ENCODE data around the gene MS4A2.
"Not testable (repeated sequence)": the region's sequence is repeated elsewhere in the genome, so short reads cannot be mapped to it uniquely, and the experiment has no call there.

The MS4A2 gene

GRCh38 chr11:60104471-60105115 is 16.1 kb downstream of the MS4A2 start:
- not testable (repeated sequence) for DNase-seq

- not testable (repeated sequence) for DNase-seq
These were observed 20.2 kb downstream of the MS4A2 start for GRCh38 chr11:60108631-60109030.

GRCh38 chr11:60111793-60112192 is 23.3 kb downstream of the MS4A2 start:
- DNase-seq, result no peak

- DNase-seq, result no peak
These were observed 28.7 kb downstream of the MS4A2 start for GRCh38 chr11:60116996-60117790.

GRCh38 chr11:60118338-60118737 is 29.9 kb downstream of the MS4A2 start:
- DNase-seq, result no peak

- DNase-seq, result no peak
These were observed 31.2 kb downstream of the MS4A2 start for GRCh38 chr11:60119710-60120109.

GRCh38 chr11:60121264-60121663 is 32.8 kb downstream of the MS4A2 start:
- DNase-seq, result no peak

GRCh38 chr11:60122414-60123036 is 34.1 kb downstream of the MS4A2 start:
- DNase-seq, result no peak

- DNase-seq, result no peak
These were observed 36.5 kb downstream of the MS4A2 start for GRCh38 chr11:60124802-60125432.

GRCh38 chr11:60125956-60126585 is 37.6 kb downstream of the MS4A2 start:
- DNase-seq, result no peak

GRCh38 chr11:60127311-60127811 is 38.9 kb downstream of the MS4A2 start:
- DNase-seq, result no peak

- no peak for DNase-seq
These were observed 39.9 kb downstream of the MS4A2 start for GRCh38 chr11:60128376-60128775.

GRCh38 chr11:60128866-60129265 is 40.4 kb downstream of the MS4A2 start:
- DNase-seq, result not testable (repeated sequence)

GRCh38 chr11:60129853-60130252 is 41.4 kb downstream of the MS4A2 start:
- DNase-seq, result no peak

GRCh38 chr11:60130496-60130895 is 42.0 kb downstream of the MS4A2 start:
- no peak for DNase-seq

GRCh38 chr11:60131912-60132311 is 43.4 kb downstream of the MS4A2 start:
- no peak for DNase-seq

- no peak for DNase-seq
These were observed 45.5 kb downstream of the MS4A2 start for GRCh38 chr11:60133917-60134316.

- DNase-seq, result no peak
These were observed 55.3 kb downstream of the MS4A2 start for GRCh38 chr11:60143768-60144167.

GRCh38 chr11:60145677-60146076 is 57.2 kb downstream of the MS4A2 start:
- no peak for DNase-seq

All from stimulated activated CD4-positive, alpha-beta T cell treated with anti-CD3 and anti-CD28 coated beads, Interleukin-12 subunit alpha, Interleukin-12 subunit beta, amount 100 ng/mL, for 4 hours (primary cell).